Bronchial epithelial cell (primary cell): Measurements from ENCODE around the gene FAM9C. TPM values are rescaled to one million over a fixed set of nuclear protein-coding genes. Genes with fewer than 3 reads are reported as not detected.

Experiments
- DNase-seq: peaks from one replicate; pipeline ENCODE4 v3.0.0-alpha.2; 2010; ENCODE audit warnings: low read depth
- FAIRE-seq: peaks from 2 replicates; lab custom pipeline; 2011; peaks lifted over from hg19 to GRCh38; lab: Jason Lieb, UNC
- H3K27me3 ChIP-seq: 2 replicates; pipeline ENCODE4 v1.5.1; 2011; ENCODE audit warnings: low read length; ENCODE audit not compliant: control insufficient read depth, insufficient read depth
- H3K36me3 ChIP-seq: 2 replicates; pipeline ENCODE4 v1.5.1; 2011; ENCODE audit warnings: low read length; ENCODE audit not compliant: control insufficient read depth, insufficient read depth
- H3K4me3 ChIP-seq: 2 replicates; pipeline ENCODE4 v1.5.1; 2011; ENCODE audit warnings: mild to moderate bottlenecking, low read depth, low read length, control low read depth
- CTCF ChIP-seq: IDR thresholded peaks from 2 replicates; pipeline ENCODE4 v1.5.1; 2011; ENCODE audit warnings: mild to moderate bottlenecking, moderate library complexity, low read length, control low read depth, inconsistent platforms; ENCODE audit not compliant: insufficient read depth, severe bottlenecking
- total RNA-seq: library from RNA; depleted of rRNA; stranded (reverse); fragments of >200 nt; gene quantifications from 2 replicates; pipeline ENCODE4 v1.2.1, GENCODE V29; 2014

The FAM9C gene
- total RNA-seq, 1 donor from 2014 or later: not detected

- H3K4me3 ChIP-seq: no peak overlapping the region
- no peaks in the 10 kb centered on the region for H3K36me3 ChIP-seq
- DNase-seq (no peak), FAIRE-seq (no peak)
- H3K27me3 ChIP-seq: no peaks in the 10 kb centered on the region
- no peak for TF ChIP-seq CTCF
Measured at GRCh38 chrX:13009273-13009672, 35.1 kb downstream of the FAM9C start.

- no peak for FAIRE-seq
- no peaks in the 10 kb centered on the region for H3K27me3 ChIP-seq
Measured at GRCh38 chrX:13008851-13009250, 35.6 kb downstream of the FAM9C start.

GRCh38 chrX:13008189-13008533 is 36.3 kb downstream of the FAM9C start:
- H3K36me3 ChIP-seq: no peaks in the 10 kb centered on the region
- no peak overlapping the region for H3K4me3 ChIP-seq
- FAIRE-seq (no peak), DNase-seq (no peak)
- TF ChIP-seq CTCF: no peak
- no peaks in the 10 kb centered on the region for H3K27me3 ChIP-seq

More at GRCh38 chrX:13008851-13009250, 35.6 kb downstream of the FAM9C start:
- Histone ChIP-seq H3K4me3 (no peak overlapping the region), H3K36me3 (no peaks in the 10 kb centered on the region)
- TF ChIP-seq CTCF: no peak
- DNase-seq: no peak

- TF ChIP-seq CTCF: no peak
- DNase-seq (peak; percentile 57), FAIRE-seq (peak; percentile 7)
- Histone ChIP-seq H3K36me3 (no peaks in the 10 kb centered on the region), H3K27me3 (no peaks in the 10 kb centered on the region), H3K4me3 (no peak overlapping the region)
Measured at GRCh38 chrX:13007519-13008188, 36.8 kb downstream of the FAM9C start.

- TF ChIP-seq CTCF: no peak
- Histone ChIP-seq H3K27me3 (no peaks in the 10 kb centered on the region), H3K4me3 (no peak overlapping the region), H3K36me3 (no peaks in the 10 kb centered on the region)
- FAIRE-seq (no peak), DNase-seq (no peak)
Measured at GRCh38 chrX:13005661-13006473, 38.6 kb downstream of the FAM9C start.
